DOHH2 (cell line): ENCODE results near the gene IRS1.

Source experiments
- EZH2phosphoT487 ChIP-seq: fragments of 200-600 bp; sonication (generic); IDR thresholded peaks from 2 replicates; pipeline ENCODE4 v1.6.1; 2017; ENCODE audit warnings: borderline replicate concordance, mild to moderate bottlenecking, antibody characterized with exemption, low read length, moderate library complexity, mixed read lengths
- TF ChIP-seq, protein P1 (sequence below): fragments of 200-600 bp; sonication (generic); IDR thresholded peaks from one replicate; pipeline ENCODE4 v1.5.1; 2014; ENCODE audit warnings: antibody characterized with exemption, mild to moderate bottlenecking, low read depth, low read length; ENCODE audit not compliant: poor library complexity, severe bottlenecking

DNA sequence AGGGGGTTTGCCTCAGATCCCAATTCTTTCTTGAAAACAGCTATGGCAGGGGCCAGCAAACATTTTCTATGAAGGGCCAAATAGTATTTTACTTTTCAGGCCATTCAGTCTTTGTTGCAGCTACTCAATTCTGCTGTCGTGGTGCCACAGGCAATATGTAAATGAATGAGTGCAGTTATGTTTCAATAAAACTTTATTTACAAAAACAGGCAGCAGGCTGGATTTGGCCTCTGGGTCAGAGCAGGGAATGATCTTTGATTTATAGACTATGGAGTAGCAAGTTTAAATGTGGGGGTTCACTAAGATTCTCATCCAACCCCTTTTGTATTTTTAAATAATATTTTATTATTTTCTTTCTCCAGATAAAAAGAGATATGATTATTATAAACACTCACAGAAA lies 72.4 kb downstream of the IRS1 start:
- TF ChIP-seq, protein P1, sequence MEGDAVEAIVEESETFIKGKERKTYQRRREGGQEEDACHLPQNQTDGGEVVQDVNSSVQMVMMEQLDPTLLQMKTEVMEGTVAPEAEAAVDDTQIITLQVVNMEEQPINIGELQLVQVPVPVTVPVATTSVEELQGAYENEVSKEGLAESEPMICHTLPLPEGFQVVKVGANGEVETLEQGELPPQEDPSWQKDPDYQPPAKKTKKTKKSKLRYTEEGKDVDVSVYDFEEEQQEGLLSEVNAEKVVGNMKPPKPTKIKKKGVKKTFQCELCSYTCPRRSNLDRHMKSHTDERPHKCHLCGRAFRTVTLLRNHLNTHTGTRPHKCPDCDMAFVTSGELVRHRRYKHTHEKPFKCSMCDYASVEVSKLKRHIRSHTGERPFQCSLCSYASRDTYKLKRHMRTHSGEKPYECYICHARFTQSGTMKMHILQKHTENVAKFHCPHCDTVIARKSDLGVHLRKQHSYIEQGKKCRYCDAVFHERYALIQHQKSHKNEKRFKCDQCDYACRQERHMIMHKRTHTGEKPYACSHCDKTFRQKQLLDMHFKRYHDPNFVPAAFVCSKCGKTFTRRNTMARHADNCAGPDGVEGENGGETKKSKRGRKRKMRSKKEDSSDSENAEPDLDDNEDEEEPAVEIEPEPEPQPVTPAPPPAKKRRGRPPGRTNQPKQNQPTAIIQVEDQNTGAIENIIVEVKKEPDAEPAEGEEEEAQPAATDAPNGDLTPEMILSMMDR: no peak
- TF ChIP-seq EZH2phosphoT487: no peak
